GM21528 (cell line): ENCODE results near the gene ATG12.
"Not testable (repeated sequence)": the region's sequence is repeated elsewhere in the genome, so short reads cannot be mapped to it uniquely, and the experiment has no call there.

Source experiments
- ATAC-seq: cut with Tn5 transposase; IDR thresholded peaks from one replicate; pipeline ENCODE4 v1.9.1; 2021; ENCODE audit warnings: mild to moderate bottlenecking, moderate library complexity; ENCODE audit not compliant: unreplicated experiment, low FRiP score

The ATG12 gene

GRCh38 chr5:115843444-115844130 is 2.2 kb upstream of the ATG12 start:
- ATAC-seq: no peak

- ATAC-seq: no peak
Measured at GRCh38 chr5:115842952-115843351, 1.6 kb upstream of the ATG12 start.

- peak; percentile 39 for ATAC-seq
Measured at GRCh38 chr5:115842089-115842935, 947 bp upstream of the ATG12 start.

DNA sequence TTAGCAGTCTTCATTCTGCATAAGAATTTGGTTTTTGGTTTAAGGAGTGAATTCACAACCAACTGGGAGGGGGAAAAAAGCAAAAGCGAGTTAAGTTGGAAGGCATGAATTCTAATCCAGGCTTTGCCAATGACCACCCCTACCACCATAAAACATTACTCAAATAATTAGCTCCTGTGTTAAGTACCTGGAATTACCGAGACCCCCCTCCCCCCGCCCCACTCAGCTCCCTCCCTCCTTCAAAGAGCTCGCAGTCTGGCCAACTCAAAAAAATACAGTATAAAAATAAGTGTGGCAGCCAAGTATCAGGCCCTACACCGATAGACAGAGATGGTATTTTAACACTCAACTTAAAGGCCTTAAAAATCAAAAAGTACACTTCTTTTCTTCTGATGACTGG is 492 bp downstream of the ATG12 start:
- ATAC-seq: no peak

DNA sequence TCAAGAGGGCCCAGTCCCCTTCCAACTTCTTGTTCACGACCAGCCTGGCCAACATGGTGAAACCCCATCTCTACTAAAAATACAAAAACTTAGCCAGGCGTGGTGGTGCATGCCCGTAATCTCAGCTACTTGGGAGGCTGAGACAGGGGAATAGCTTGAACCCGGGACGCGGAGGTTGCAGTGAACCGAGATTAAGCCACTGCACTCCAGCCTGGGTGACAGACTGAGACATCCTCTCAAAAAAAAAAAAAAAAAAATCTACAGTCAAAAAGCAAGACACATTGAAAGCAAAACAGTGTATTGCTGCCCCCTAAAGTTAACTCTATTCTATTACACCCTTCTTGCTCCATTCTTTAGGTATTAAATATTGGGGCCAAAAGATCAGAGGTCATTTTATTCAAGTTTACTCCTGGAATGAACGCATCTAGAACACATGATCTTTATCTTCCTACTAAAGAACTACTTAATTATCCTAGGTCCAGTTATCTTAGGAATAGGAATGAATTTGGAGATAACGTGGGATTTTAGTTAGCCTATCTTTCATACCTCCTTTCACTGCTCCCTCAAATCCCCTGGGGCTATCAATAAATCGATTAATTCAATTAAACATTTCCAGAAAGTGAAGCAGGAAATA is 2.4 kb downstream of the ATG12 start:
- ATAC-seq: no peak

DNA sequence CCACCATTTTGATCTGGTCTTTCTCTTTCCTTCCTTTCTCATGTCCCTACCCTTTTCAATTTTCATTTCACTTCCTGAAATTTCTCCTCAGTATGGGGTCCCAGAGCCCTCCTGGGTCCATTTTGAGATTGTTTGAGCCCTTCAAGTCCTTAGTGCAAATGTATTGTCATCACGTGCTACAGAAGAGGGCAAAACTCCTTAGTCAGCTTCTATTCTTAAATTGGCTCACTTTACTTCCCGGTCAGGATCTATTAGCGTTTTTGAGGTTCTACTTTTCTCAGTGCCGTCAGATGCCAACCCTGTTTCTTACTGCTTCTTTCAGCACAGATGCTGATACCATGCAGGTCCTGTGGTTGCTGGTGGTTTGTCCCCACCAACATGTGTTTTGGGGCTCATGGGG is 5.9 kb downstream of the ATG12 start:
- ATAC-seq: no peak

GRCh38 chr5:115831163-115831768 is 10.1 kb downstream of the ATG12 start:
- ATAC-seq: peak; percentile 82

DNA sequence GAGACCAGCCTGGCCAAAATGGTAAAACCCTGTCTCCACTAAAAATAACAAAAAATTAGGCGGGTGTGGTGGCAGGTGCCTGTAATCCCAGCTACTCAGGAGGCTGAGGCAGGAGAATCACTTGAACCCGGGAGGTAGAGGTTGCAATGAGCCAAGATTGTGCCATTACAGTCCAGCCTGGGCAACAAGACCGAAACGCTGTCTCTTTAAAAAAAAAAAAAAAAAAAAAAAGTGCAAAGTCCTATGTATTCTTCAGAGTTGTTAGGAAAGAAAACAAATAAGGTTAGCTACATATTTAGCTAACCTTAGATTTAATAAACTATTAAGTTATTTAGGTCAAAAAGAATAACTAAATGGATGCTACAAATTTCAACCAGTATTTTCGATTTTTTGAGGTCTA is 11.5 kb downstream of the ATG12 start:
- no peak for ATAC-seq

DNA sequence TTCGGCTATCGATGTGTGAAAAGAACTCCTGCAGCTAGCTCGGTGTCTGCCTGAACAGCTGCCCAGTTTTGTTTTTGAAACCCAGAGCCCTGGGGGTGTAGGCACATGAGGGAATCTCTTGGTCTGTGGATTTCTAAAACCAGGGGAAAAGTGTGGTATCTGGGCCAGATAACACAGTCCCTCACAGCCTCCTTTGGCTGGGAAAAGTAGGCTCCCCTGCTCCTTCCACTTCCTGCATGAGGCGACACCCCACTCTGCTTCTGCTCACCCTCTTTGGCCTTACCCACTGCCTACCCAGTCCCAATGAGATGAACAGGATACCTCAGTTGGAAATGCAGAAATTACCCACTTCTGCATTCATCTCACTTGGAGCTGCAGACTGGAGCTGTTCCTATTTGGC is 15.4 kb downstream of the ATG12 start:
- ATAC-seq: no peak

GRCh38 chr5:115824983-115825382 is 16.4 kb downstream of the ATG12 start:
- ATAC-seq: not testable (repeated sequence)

DNA sequence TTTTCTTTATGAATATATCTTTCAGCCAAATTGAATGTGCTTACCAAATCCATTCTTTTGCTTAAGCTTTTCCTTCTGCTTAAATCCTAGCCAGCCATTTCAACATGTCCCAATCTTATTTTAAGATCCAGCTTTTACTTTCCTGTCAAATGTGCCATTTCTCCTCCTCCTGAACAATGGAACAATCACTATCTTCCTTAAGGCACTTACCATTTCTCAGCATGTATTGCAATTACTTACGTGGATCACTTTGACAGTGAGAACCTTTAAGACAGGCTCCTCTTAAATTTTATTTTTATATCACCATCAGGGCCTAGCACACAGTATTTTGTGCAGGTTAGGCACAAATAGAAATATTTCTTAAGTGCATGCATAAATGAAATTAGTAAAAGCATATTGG is 20.5 kb downstream of the ATG12 start:
- ATAC-seq: no peak

- no peak for ATAC-seq
Measured at GRCh38 chr5:115818821-115819220, 22.5 kb downstream of the ATG12 start.

- no peak for ATAC-seq
Measured at GRCh38 chr5:115817386-115817785, 24.0 kb downstream of the ATG12 start.

GRCh38 chr5:115816226-115817081 is 24.9 kb downstream of the ATG12 start, which contains the start of gene CDO1:
Gene CDO1, minus strand, starts transcription at chr5:115816659. Its CDS starts 262 bp downstream, at chr5:115816397.
- ATAC-seq: no peak

GRCh38 chr5:115815693-115816225 is 25.6 kb downstream of the ATG12 start:
- ATAC-seq: no peak

- no peak for ATAC-seq
Measured at GRCh38 chr5:115815006-115815692, 26.2 kb downstream of the ATG12 start.

GRCh38 chr5:115813719-115814118 is 27.6 kb downstream of the ATG12 start:
- ATAC-seq: no peak

DNA sequence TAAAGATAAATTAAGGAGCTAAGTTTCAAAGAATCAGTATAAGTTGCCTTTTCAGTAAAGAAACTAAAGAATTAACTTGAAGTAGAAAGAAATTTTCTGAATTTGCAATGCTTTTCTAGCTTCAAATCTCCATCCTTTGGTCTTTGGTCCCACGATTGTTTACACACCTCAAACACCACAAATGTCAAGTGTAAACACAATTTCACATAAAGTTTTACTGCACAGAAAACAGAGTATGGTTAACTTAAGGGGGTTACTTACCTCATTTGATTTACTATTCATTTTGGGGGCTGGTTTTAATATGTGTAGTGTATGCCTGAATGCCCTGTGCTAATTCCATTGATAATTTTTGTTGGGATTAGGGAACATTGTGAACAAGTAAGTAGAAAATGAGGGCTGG is 29.0 kb downstream of the ATG12 start:
- no peak for ATAC-seq

DNA sequence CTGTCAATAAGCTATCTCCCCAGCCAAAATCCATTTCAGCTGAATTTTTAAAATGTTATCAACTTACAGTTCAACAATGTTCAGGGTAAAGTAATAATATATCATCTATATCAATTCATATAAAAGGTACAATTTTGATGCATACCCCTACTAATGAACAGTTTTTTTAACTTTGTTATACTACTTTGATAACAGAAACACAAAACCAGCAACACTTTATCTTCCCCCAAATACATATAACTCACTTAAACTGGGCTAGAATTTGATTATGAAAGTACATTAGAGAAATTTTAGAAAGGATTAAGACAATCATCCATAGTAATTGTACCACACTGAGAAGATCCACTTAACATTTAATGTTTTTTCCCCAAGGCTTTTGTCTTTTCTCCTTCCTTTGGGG is 30.0 kb downstream of the ATG12 start:
- ATAC-seq: no peak
